ENCODE measurements around the gene PRKCSH. TPM values are rescaled to one million over a fixed set of nuclear protein-coding genes. Genes with fewer than 3 reads are reported as not detected.
A peak's percentile ranks its signal among the peaks of the same experiment; 100 is the strongest.
"Not testable (repeated sequence)": the region's sequence is repeated elsewhere in the genome, so short reads cannot be mapped to it uniquely, and the experiment has no call there.

Gene PRKCSH
- total RNA-seq, 4 donors from 2014 or later, result 142 to 198 (median 178) TPM

DNA sequence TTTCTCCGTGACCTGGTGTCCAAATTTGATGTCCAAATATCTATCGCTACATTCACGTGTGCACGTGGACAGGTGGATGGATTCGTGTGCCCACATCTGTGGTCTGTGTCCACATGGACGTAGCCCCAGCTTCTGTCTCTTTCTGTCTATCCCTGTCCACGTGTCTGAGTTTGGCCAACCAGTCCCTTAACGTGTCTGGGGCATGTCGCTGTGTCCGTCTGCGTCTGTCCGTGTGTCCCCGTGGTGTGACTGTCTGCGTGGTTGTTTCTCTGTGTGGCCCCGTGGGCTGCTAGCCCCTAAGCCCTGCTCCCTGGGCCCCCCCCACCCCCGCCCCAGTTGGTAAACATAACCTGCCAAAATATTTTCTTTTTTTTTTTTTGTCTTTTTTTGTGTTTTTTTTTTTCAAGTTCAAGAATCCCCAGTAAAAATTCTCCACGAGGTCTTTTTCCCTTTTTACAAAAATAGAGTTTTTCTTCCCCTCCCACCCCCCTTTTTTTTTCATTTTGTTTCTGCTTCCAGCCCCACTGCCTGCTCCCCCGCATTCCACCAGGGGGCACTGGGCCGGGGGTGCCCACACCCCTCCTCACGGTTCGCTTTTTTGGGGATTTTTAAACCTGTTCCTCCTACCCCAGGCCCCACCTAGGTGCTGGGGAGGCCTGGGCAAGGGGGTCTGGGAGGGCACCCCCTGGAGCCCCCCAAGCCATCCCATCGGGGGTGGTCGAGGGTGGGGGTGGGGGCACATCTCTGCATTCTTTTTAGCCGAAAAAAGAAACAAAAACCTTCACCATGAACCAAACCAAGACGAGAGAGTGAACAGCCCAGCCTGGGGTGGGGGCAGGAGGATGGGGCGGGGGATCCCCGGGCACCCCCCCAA lies 18.3 kb downstream of the PRKCSH start:
- TF ChIP-seq, protein P1, sequence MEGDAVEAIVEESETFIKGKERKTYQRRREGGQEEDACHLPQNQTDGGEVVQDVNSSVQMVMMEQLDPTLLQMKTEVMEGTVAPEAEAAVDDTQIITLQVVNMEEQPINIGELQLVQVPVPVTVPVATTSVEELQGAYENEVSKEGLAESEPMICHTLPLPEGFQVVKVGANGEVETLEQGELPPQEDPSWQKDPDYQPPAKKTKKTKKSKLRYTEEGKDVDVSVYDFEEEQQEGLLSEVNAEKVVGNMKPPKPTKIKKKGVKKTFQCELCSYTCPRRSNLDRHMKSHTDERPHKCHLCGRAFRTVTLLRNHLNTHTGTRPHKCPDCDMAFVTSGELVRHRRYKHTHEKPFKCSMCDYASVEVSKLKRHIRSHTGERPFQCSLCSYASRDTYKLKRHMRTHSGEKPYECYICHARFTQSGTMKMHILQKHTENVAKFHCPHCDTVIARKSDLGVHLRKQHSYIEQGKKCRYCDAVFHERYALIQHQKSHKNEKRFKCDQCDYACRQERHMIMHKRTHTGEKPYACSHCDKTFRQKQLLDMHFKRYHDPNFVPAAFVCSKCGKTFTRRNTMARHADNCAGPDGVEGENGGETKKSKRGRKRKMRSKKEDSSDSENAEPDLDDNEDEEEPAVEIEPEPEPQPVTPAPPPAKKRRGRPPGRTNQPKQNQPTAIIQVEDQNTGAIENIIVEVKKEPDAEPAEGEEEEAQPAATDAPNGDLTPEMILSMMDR (IDR thresholded peaks at IDR 0.05), result peak in 1 of 6 experiments; percentile 21
- no peak for TF ChIP-seq POLR2A (IDR thresholded peaks at IDR 0.05)
- no peaks in the 10 kb centered on the region for H3K9me3 ChIP-seq
- DNase-seq, result no peak
- H3K27ac ChIP-seq, result no peak overlapping the region
- H3K4me3 ChIP-seq (replicated peaks in 1 of 3), result no peak overlapping the region
- H3K4me1 ChIP-seq, result no peaks in the 10 kb centered on the region
- 55 to 60% methylated on average over 27 of the region's 27 CpGs for whole genome bisulfite sequencing, 2 donors
- H3K36me3 ChIP-seq, result peaks cover 12% of the 10 kb centered on the region in 2 donors
- intact Hi-C loops (cut with DNase I), result no loop called here
- H3K27me3 ChIP-seq, result no peaks in the 10 kb centered on the region

DNA sequence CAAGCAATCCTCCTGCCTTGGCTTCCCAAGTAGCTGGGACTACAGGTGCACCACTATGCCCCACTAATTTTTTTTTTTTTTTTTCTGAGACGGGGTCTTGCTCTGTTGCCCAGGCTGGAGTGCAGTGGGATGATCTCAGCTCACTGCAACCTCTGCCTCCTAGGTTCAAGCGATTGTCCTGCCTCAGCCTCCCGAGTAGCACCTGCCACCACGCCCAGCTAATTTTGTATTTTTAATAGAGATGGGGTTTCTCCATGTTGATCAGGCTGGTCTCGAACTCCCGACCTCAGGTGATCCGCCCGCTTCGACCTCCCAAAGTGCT lies 19.8 kb downstream of the PRKCSH start:
- H3K4me3 ChIP-seq (replicated peaks in 1 of 3); H3K9me3 ChIP-seq; H3K4me1 ChIP-seq; DNase-seq; H3K27ac ChIP-seq; H3K36me3 ChIP-seq; intact Hi-C loops (cut with DNase I); H3K27me3 ChIP-seq: not testable (repeated sequence)
- WGBS, 2 donors, result 82 to 94% methylated on average over 9 of the region's 9 CpGs

DNA sequence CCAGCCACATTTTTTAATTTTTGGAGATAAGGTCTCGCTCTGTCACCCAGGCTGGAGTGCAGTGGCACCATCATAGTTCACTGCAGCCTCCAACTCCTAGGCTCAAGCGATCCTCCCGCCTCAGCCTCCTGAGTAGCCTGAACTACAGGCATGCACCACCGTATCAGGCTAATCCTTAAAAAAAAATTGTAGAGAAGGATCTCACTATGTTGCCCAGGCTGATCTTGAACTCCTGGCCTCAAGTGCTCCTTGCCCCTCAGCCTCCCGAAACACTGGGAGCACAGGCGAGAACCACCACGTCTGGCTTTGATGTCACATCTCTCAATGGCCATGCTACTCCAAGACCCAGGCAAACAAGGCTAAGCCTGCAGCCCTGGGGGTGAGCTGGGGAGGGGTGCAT lies 21.2 kb downstream of the PRKCSH start:
- Histone ChIP-seq H3K4me1 (no peaks in the 10 kb centered on the region), H3K9me3 (no peaks in the 10 kb centered on the region), H3K4me3 (replicated peaks in 1 of 3) (no peak overlapping the region), H3K36me3 (no peaks in the 10 kb centered on the region), H3K27me3 (no peaks in the 10 kb centered on the region), H3K27ac (no peak overlapping the region)
- 92 to 93% methylated on average over 7 of the region's 7 CpGs for WGBS, 2 donors
- intact Hi-C loops (cut with DNase I), result no loop called here
- TF ChIP-seq, protein P1 (IDR thresholded peaks at IDR 0.05), result no peak
- no peak for TF ChIP-seq POLR2A (IDR thresholded peaks at IDR 0.05)
- no peak for DNase-seq

DNA sequence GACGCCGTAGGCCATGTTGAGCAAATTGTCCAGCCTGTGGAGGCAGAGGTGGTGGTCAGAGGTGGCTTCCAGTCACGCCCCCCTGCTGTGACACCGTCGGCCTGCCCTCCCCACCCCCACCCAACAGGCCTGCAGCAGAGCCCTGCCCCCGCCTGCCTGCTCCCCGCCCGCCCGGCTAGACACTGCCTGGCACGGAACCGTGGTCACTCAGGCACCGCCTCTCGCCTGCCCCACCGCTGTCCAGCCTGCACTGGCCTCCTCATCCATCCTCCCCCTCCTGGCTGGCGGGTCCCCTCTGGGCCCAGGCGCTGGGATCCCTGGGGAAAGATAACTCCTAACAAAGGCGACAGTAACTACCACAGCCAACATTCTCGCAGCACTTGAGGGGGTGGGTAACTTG lies 21.7 kb downstream of the PRKCSH start:
- WGBS, 2 donors, result 24 to 30% methylated on average over 8 to 14 of the region's 18 CpGs
- H3K4me1 ChIP-seq, result no peaks in the 10 kb centered on the region
- H3K4me3 ChIP-seq (replicated peaks in 1 of 3), result no peak overlapping the region
- no peaks in the 10 kb centered on the region for H3K9me3 ChIP-seq
- peak in 1 of 2 donors; percentile 14 for DNase-seq
- H3K27ac ChIP-seq, result no peak overlapping the region
- H3K27me3 ChIP-seq, result no peaks in the 10 kb centered on the region
- TF ChIP-seq, protein P1 (IDR thresholded peaks at IDR 0.05), result no peak
- TF ChIP-seq POLR2A (IDR thresholded peaks at IDR 0.05), result no peak
- intact Hi-C loops (cut with DNase I), result no loop called here
- no peaks in the 10 kb centered on the region for H3K36me3 ChIP-seq

DNA sequence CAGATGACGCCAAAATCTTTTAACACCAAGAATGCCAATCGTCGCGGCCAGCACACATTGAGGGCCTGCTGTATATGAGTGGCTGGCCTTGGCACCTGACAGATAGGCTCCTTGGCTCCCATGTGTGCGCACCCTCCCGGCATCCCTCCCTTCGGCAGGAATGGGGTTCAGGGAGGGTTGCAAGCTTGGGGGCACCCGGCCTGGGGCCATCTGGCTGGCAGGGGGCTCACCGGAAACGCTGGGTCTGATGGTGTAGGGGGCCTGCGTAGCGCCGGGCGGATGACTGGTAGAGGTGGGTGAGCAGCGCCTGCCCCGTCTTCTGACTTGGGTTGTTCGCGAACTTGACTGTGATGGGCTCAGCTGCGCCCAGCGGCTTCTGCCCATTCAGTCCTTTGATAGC lies 22.4 kb downstream of the PRKCSH start:
- H3K9me3 ChIP-seq, result no peaks in the 10 kb centered on the region
- WGBS, 2 donors, result 86 to 90% methylated on average over 20 of the region's 20 CpGs
- no peak for DNase-seq
- intact Hi-C loops (cut with DNase I), result no loop called here
- no peak overlapping the region for H3K27ac ChIP-seq
- no peaks in the 10 kb centered on the region for H3K27me3 ChIP-seq
- H3K36me3 ChIP-seq, result no peaks in the 10 kb centered on the region
- TF ChIP-seq POLR2A (IDR thresholded peaks at IDR 0.05), result no peak
- TF ChIP-seq, protein P1 (IDR thresholded peaks at IDR 0.05), result no peak
- no peaks in the 10 kb centered on the region for H3K4me1 ChIP-seq
- no peak overlapping the region for H3K4me3 ChIP-seq (replicated peaks in 1 of 3)
